ENCODE results near the gene NXPE3.

Gene NXPE3

GRCh38 chr3:101852983-101853840 lies 74.2 kb downstream of the NXPE3 start:
- TF ChIP-seq, protein P1, sequence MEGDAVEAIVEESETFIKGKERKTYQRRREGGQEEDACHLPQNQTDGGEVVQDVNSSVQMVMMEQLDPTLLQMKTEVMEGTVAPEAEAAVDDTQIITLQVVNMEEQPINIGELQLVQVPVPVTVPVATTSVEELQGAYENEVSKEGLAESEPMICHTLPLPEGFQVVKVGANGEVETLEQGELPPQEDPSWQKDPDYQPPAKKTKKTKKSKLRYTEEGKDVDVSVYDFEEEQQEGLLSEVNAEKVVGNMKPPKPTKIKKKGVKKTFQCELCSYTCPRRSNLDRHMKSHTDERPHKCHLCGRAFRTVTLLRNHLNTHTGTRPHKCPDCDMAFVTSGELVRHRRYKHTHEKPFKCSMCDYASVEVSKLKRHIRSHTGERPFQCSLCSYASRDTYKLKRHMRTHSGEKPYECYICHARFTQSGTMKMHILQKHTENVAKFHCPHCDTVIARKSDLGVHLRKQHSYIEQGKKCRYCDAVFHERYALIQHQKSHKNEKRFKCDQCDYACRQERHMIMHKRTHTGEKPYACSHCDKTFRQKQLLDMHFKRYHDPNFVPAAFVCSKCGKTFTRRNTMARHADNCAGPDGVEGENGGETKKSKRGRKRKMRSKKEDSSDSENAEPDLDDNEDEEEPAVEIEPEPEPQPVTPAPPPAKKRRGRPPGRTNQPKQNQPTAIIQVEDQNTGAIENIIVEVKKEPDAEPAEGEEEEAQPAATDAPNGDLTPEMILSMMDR (conservative IDR thresholded peaks at IDR 0.05; ENCODE audit: low read depth, low read length), result no peak

DNA sequence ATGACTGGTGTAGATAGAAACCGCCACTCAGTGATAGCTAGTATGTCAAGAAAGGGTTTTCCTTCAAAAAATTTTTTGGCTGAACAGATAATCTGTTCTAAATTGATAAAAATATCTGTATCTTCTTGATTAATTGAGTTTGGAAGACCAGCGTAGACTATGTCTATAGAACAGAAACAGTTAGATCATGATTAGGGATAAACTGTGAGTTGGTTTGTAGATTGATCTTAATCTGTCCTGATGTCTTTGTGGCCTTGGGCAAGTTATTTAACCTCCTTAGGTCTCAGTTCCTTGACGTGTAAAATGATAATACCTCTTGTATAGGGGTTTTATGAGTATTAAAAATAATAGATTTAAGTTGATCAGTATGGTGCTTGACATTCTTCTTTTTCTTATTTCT lies 75.0 kb downstream of the NXPE3 start:
- DNase-seq (ENCODE audit: low read depth), result no peak
- no peak overlapping the region for H3K4me3 ChIP-seq (ENCODE audit: low read length)
- TF ChIP-seq, protein P1 (conservative IDR thresholded peaks at IDR 0.05; ENCODE audit: low read depth, low read length), result no peak

More at GRCh38 chr3:101852983-101853840, 74.2 kb downstream of the NXPE3 start:
- no peak for DNase-seq (ENCODE audit: low read depth)
- no peak overlapping the region for H3K4me3 ChIP-seq (ENCODE audit: low read length)

- DNase-seq (ENCODE audit: low read depth), result no peak
- no peak overlapping the region for H3K4me3 ChIP-seq (ENCODE audit: low read length)
- TF ChIP-seq, protein P1 (conservative IDR thresholded peaks at IDR 0.05; ENCODE audit: low read depth, low read length), result no peak
These were observed 75.7 kb downstream of the NXPE3 start for GRCh38 chr3:101854608-101855304.

DNA sequence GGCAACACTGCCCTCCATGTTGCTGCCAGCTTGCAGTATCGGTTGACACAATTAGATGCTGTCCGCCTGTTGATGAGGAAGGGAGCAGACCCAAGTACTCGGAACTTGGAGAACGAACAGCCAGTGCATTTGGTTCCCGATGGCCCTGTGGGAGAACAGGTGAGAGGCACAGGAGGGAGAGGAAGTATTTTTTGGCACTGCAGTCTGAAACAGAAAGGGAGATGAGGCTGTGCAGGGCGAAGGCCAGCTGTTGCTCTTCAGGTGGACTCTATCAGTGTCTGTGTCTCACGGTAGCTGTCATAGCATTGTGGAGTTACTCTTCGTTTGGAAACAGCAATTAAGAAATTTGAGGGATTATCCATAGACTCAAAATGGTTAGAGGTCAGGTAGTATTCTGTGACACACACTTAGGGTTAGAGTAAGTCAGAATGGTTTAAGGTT lies 78.3 kb downstream of the NXPE3 start:
- TF ChIP-seq, protein P1 (conservative IDR thresholded peaks at IDR 0.05; ENCODE audit: low read depth, low read length), result no peak
- no peak overlapping the region for H3K4me3 ChIP-seq (ENCODE audit: low read length)
- no peak for DNase-seq (ENCODE audit: low read depth)

GRCh38 chr3:101858464-101859030 lies 79.5 kb downstream of the NXPE3 start:
- TF ChIP-seq, protein P1 (conservative IDR thresholded peaks at IDR 0.05; ENCODE audit: low read depth, low read length), result no peak
- no peak overlapping the region for H3K4me3 ChIP-seq (ENCODE audit: low read length)
- no peak for DNase-seq (ENCODE audit: low read depth)

DNA sequence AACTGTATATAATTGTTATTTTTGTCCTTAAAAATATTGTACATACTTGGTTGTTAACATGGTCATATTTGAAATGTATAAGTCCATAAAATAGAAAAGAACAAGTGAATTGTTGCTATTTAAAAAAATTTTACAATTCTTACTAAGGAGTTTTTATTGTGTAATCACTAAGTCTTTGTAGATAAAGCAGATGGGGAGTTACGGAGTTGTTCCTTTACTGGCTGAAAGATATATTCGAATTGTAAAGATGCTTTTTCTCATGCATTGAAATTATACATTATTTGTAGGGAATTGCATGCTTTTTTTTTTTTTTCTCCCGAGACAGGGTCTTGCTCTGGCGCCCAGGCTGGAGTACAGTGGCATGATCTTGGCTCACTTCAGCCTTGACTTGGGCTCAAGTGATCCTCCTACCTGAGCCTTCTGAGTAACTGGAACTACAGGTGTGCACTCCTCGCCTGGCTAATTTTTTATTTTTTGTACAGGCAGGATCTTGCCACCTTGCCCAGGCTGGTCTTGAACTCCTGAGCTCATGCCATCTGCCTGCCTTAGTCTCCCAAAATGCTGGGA lies 81.0 kb downstream of the NXPE3 start:
- DNase-seq (ENCODE audit: low read depth), result no peak
- TF ChIP-seq, protein P1 (conservative IDR thresholded peaks at IDR 0.05; ENCODE audit: low read depth, low read length), result no peak
- no peak overlapping the region for H3K4me3 ChIP-seq (ENCODE audit: low read length)

Measured in retinal pigment epithelial cell (primary cell).